Endothelial cell of umbilical vein (primary cell): ENCODE results near the gene ZNF8. TPM values are rescaled to one million over a fixed set of nuclear protein-coding genes. Genes with fewer than 3 reads are reported as not detected.

Experiments used
- BruUV-seq: library from RNA; stranded (reverse); fragments of 400-500 nt; replicated peaks from 2 replicates; lab custom pipeline; 2021; lab: Mats Ljungman, UMichigan
- CTCF ChIA-PET: fragments of 300-600, 350-600 bp; sonication (Branson Sonifier 250); formaldehyde crosslinking; loops from one replicate; lab custom pipeline; 2021; ENCODE audit warnings: antibody characterized with exemption, inconsistent platforms; lab: Charles Lee
- POLR2A ChIA-PET: fragments of 300-600, 350-600 bp; sonication (Branson Sonifier 250); formaldehyde crosslinking; loops from one replicate; lab custom pipeline; 2021; ENCODE audit warnings: antibody characterized with exemption, inconsistent platforms; lab: Charles Lee
- DNase-seq: peaks from one replicate; pipeline ENCODE4 v3.0.0-alpha.2; 2011; ENCODE audit warnings: low read depth, low spot score
- FAIRE-seq: peaks from 2 replicates; lab custom pipeline; 2011; peaks lifted over from hg19 to GRCh38; lab: Jason Lieb, UNC
- H2AFZ ChIP-seq: 2 replicates; pipeline ENCODE4 v1.6.0; 2012; ENCODE audit warnings: low read depth, low read length, control low read depth, inconsistent platforms
- H3K27ac ChIP-seq: 2 replicates; pipeline ENCODE4 v1.5.1; 2011; ENCODE audit warnings: low read depth, mild to moderate bottlenecking, control low read depth, low read length, moderate library complexity; ENCODE audit not compliant: insufficient read depth
- H3K27me3 ChIP-seq, 2 experiments: 2 replicates each; pipeline versions ENCODE4 v1.6.0 to v1.6.1; 2011; ENCODE audit warnings: low read length in 2 of 2, mixed read lengths in 1 of 2; ENCODE audit not compliant: control insufficient read depth in 2 of 2, insufficient read depth in 2 of 2
- H3K36me3 ChIP-seq, 2 experiments: 2 replicates in 1 of 2; 3 replicates in 1 of 2; pipeline ENCODE4 v1.5.1; 2011; ENCODE audit warnings: low read length in 2 of 2, mild to moderate bottlenecking in 1 of 2, moderate library complexity in 1 of 2; ENCODE audit not compliant: control insufficient read depth in 2 of 2, insufficient read depth in 2 of 2; ENCODE audit errors: extremely low read depth in 1 of 2
- H3K4me1 ChIP-seq: 3 replicates; pipeline ENCODE4 v1.5.1; 2011; ENCODE audit warnings: mild to moderate bottlenecking, low read length; ENCODE audit not compliant: control insufficient read depth, insufficient read depth; ENCODE audit errors: extremely low read depth
- H3K4me2 ChIP-seq: 2 replicates; pipeline ENCODE4 v1.6.1; 2011; ENCODE audit warnings: low read length, control low read depth, mixed read lengths; ENCODE audit not compliant: insufficient read depth
- H3K4me3 ChIP-seq, 3 experiments: fragments of 200-600 bp in 1 of 3; sonication (generic), shearing (Covaris generic) in 1 of 3; replicated peaks in 1 of 3; 2 replicates each; pipeline ENCODE4 v1.5.1; 2011 to 2016; ENCODE audit warnings: control low read depth in 3 of 3, low read length in 3 of 3, mild to moderate bottlenecking in 2 of 3, inconsistent platforms in 1 of 3, low read depth in 1 of 3, moderate library complexity in 1 of 3; ENCODE audit not compliant: insufficient read depth in 1 of 3
- H3K79me2 ChIP-seq: 2 replicates; pipeline ENCODE4 v1.6.0; 2012; ENCODE audit warnings: low read length, inconsistent platforms; ENCODE audit not compliant: control insufficient read depth, insufficient read depth
- H3K9ac ChIP-seq: replicated peaks from 2 replicates; pipeline ENCODE3; 2011; ENCODE audit warnings: low read length, control low read depth; ENCODE audit not compliant: insufficient read depth; ENCODE audit errors: extremely low read depth
- H3K9me1 ChIP-seq: replicated peaks from 3 replicates; pipeline ENCODE4 v1.6.0; 2011; ENCODE audit warnings: mild to moderate bottlenecking, low read length; ENCODE audit not compliant: control insufficient read depth, insufficient read depth; ENCODE audit errors: extremely low read depth
- H3K9me3 ChIP-seq: replicated peaks from 2 replicates; pipeline ENCODE4 v1.5.1; 2012; ENCODE audit warnings: low read length, inconsistent platforms; ENCODE audit not compliant: control insufficient read depth, insufficient read depth
- H4K20me1 ChIP-seq: replicated peaks from 2 replicates; pipeline ENCODE3; 2011; ENCODE audit warnings: mild to moderate bottlenecking, low read length; ENCODE audit not compliant: control insufficient read depth, insufficient read depth; ENCODE audit errors: extremely low read depth
- CTCF ChIP-seq, 2 donors: IDR thresholded peaks; 1 replicate in 1 of 2; 2 replicates in 1 of 2; pipeline ENCODE4 v1.5.1; 2011; ENCODE audit warnings: low read length in 2 of 2, mild to moderate bottlenecking in 2 of 2, moderate library complexity in 2 of 2, control low read depth in 1 of 2, inconsistent platforms in 1 of 2, low read depth in 1 of 2; ENCODE audit not compliant: insufficient read depth in 1 of 2; ENCODE audit errors: extremely low read depth in 1 of 2
- EZH2 ChIP-seq: IDR thresholded peaks from 2 replicates; pipeline ENCODE4 v1.6.1; 2012; ENCODE audit warnings: borderline replicate concordance, low read depth, mild to moderate bottlenecking, moderate library complexity, low read length, inconsistent platforms; ENCODE audit not compliant: severe bottlenecking
- FOS ChIP-seq: IDR thresholded peaks from 2 replicates; pipeline ENCODE4 v1.6.1; 2011; ENCODE audit warnings: mild to moderate bottlenecking, low read length, moderate library complexity, borderline replicate concordance; ENCODE audit not compliant: insufficient read depth
- GATA2 ChIP-seq: IDR thresholded peaks from 2 replicates; pipeline ENCODE4 v1.7.0; 2011; ENCODE audit warnings: low read depth, mild to moderate bottlenecking, moderate library complexity, mixed read lengths, low read length; ENCODE audit not compliant: insufficient read length, insufficient read depth
- JUN ChIP-seq: IDR thresholded peaks from 2 replicates; pipeline ENCODE4 v1.6.1; 2011; ENCODE audit warnings: borderline replicate concordance, low read depth; ENCODE audit not compliant: insufficient read length, insufficient read depth
- MAX ChIP-seq: IDR thresholded peaks from 2 replicates; pipeline ENCODE4 v1.6.1; 2011; ENCODE audit not compliant: insufficient read depth, insufficient read length
- MYC ChIP-seq: IDR thresholded peaks from one replicate; pipeline ENCODE4 v1.6.1; 2011; ENCODE audit warnings: mild to moderate bottlenecking, low read depth, low read length
- POLR2A ChIP-seq: IDR thresholded peaks from 2 replicates; pipeline ENCODE4 v1.6.1; 2012; ENCODE audit warnings: low read depth, mild to moderate bottlenecking, control low read depth, low read length
- POLR2AphosphoS5 ChIP-seq: IDR thresholded peaks from 2 replicates; pipeline ENCODE4 v1.6.1; 2012; ENCODE audit warnings: low read depth, mild to moderate bottlenecking, control low read depth, low read length, moderate library complexity; ENCODE audit not compliant: insufficient read depth
- dilution Hi-C: fragments of 300-500 bp; cut with MboI; formaldehyde crosslinking; loops from one replicate; pipeline ENCODE4 v1.15.0; 2019; ENCODE audit warnings: low sequenced_read_pairs; ENCODE audit not compliant: extremely low pct_ligation_motif_present
- intact Hi-C: fragments of 100-400 bp; cut with micrococcal nuclease; formaldehyde crosslinking; loops from one replicate; pipeline ENCODE4 v1.10.0; 2022
- polyA plus RNA-seq, 4 experiments: library from polyadenylated mRNA; depleted of rRNA in 3 of 4; stranded (reverse) in 3 of 4; unstranded in 1 of 4; fragments of >200 nt; gene quantifications; 2 replicates each; pipeline versions ENCODE4 v1.2.1 to v1.2.3, GENCODE V29; 2011 to 2012; ENCODE audit warnings: missing spikeins in 1 of 4
- total RNA-seq: library from RNA; stranded (reverse); gene quantifications from 2 replicates; pipeline ENCODE4 v1.2.3, GENCODE V29; 2021

Gene ZNF8
- total and polyA plus RNA-seq, 2 donors (not counting 3 experiments of a cell fraction or from before 2014, with no cell fraction given) = 4.0 to 6.8 TPM

DNA sequence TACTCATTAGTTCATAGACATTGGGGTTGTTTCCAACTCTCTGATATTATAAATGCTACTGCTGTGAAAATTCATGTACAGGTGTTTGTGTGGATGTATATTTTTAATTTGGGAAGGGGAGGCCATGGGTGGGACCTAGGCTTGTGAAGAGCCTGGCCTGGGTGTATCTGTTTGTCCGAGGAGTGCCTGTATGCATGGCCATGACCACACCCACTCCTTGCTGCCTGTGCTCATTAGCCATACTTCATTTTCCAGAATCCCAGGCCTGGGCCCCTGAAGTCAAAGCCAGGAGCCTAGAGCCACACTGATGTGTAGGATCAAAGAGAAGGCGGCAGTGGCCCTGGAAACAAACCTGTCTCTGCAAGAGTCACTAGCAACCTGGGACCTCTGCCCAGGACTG lies 36.8 kb downstream of the ZNF8 start:
- H3K4me1 ChIP-seq = no peaks in the 10 kb centered on the region
- H2AFZ ChIP-seq = no peak overlapping the region
- intact Hi-C loops = no loop called here
- TF ChIP-seq CTCF (IDR thresholded peaks at IDR 0.05; ENCODE audit: extremely low read depth in 1 of 2, insufficient read depth in 1 of 2, low read depth in 1 of 2, low read length in 2 of 2) (no peak), MAX (no peak), FOS (no peak), EZH2 (no peak), GATA2 (no peak), MYC (no peak), POLR2A (no peak), JUN (no peak), POLR2AphosphoS5 (no peak)
- FAIRE-seq (no peak), DNase-seq (no peak)
- H3K9ac ChIP-seq = no peak overlapping the region
- H3K79me2 ChIP-seq = no peaks in the 10 kb centered on the region
- ChIA-PET CTCF (interaction anchor here (0.9 kb wide), 1 partner anchor 10 kb away, joined by 4 read pairs; no protein-coding TSS in a partner anchor), POLR2A (no interaction called here)
- H3K9me1 ChIP-seq = no peaks in the 10 kb centered on the region
- peaks cover 0 to 27% of the 10 kb centered on the region in 2 experiments for H3K36me3 ChIP-seq
- dilution Hi-C loops = no loop called here
- no peak overlapping the region for H3K27ac ChIP-seq
- no peaks in the 10 kb centered on the region for H3K9me3 ChIP-seq
- H4K20me1 ChIP-seq = no peaks in the 10 kb centered on the region
- H3K4me2 ChIP-seq = no peak overlapping the region
- no TSS peak for BruUV-seq
- H3K27me3 ChIP-seq = no peaks in the 10 kb centered on the region
- H3K4me3 ChIP-seq = no peak overlapping the region
